22Rv1 (cell line): ENCODE data around the gene SLC8A1.

Experiments used
- CTCF ChIP-seq: fragments of 450-650 bp; IDR thresholded peaks from 2 replicates; pipeline ENCODE4 v1.5.1; 2017; ENCODE audit warnings: mild to moderate bottlenecking
- ZFX ChIP-seq: fragments of 450-650 bp; IDR thresholded peaks from 2 replicates; pipeline ENCODE4 v1.6.1; 2017; ENCODE audit warnings: antibody characterized with exemption, borderline replicate concordance

GRCh38 chr2:40415391-40415790 is 36.5 kb downstream of the SLC8A1 start:
- TF ChIP-seq CTCF (no peak), ZFX (no peak)
